ENCODE data around the gene MRGPRE.

MRGPRE gene

DNA sequence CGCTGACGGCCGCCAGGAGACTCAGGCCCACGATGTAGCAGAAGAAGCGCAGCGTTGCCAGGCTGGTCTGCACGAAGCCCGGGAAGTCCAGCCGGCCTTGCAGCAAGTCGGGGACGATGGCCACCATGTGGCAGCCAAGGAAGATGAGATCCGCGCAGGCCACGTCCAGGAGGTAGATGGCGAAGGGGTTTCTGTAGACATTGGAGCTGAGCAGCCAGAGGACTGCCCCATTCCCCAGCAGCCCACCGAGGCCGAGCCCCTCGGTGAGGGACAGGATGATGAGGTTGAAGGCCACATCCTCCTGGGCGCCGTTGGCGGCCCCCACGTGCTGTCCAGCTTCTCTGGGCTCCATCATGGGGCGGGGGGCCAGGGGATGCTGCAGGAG, 3.8 kb downstream of the MRGPRE start:
- CTCF ChIA-PET = no interaction called here
- TF ChIP-seq FOXM1 (IDR thresholded peaks at IDR 0.05; ENCODE audit: borderline replicate concordance) = no peak
- no peak for TF ChIP-seq L3MBTL2 (conservative IDR thresholded peaks at IDR 0.05)
- no peak for TF ChIP-seq FOXA1 (IDR thresholded peaks at IDR 0.05)
- TF ChIP-seq, protein P1, sequence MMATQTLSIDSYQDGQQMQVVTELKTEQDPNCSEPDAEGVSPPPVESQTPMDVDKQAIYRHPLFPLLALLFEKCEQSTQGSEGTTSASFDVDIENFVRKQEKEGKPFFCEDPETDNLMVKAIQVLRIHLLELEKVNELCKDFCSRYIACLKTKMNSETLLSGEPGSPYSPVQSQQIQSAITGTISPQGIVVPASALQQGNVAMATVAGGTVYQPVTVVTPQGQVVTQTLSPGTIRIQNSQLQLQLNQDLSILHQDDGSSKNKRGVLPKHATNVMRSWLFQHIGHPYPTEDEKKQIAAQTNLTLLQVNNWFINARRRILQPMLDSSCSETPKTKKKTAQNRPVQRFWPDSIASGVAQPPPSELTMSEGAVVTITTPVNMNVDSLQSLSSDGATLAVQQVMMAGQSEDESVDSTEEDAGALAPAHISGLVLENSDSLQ (IDR thresholded peaks at IDR 0.05) = no peak
- no peak for TF ChIP-seq BHLHE40 (IDR thresholded peaks at IDR 0.05; ENCODE audit: borderline replicate concordance)
- TF ChIP-seq NFRKB (IDR thresholded peaks at IDR 0.05) = no peak
- no peak for TF ChIP-seq FOXK2 (IDR thresholded peaks at IDR 0.05)
- TF ChIP-seq CTBP1 (IDR thresholded peaks at IDR 0.05; ENCODE audit: borderline replicate concordance) = no peak
- TF ChIP-seq ELF4 (IDR thresholded peaks at IDR 0.05) = no peak
- TF ChIP-seq TARDBP (IDR thresholded peaks at IDR 0.05) = no peak
- no peak for TF ChIP-seq SP1 (IDR thresholded peaks at IDR 0.05)
- DNase-seq (ENCODE audit: extremely low spot score) = no peak
- POLR2A ChIA-PET = no interaction called here

DNA sequence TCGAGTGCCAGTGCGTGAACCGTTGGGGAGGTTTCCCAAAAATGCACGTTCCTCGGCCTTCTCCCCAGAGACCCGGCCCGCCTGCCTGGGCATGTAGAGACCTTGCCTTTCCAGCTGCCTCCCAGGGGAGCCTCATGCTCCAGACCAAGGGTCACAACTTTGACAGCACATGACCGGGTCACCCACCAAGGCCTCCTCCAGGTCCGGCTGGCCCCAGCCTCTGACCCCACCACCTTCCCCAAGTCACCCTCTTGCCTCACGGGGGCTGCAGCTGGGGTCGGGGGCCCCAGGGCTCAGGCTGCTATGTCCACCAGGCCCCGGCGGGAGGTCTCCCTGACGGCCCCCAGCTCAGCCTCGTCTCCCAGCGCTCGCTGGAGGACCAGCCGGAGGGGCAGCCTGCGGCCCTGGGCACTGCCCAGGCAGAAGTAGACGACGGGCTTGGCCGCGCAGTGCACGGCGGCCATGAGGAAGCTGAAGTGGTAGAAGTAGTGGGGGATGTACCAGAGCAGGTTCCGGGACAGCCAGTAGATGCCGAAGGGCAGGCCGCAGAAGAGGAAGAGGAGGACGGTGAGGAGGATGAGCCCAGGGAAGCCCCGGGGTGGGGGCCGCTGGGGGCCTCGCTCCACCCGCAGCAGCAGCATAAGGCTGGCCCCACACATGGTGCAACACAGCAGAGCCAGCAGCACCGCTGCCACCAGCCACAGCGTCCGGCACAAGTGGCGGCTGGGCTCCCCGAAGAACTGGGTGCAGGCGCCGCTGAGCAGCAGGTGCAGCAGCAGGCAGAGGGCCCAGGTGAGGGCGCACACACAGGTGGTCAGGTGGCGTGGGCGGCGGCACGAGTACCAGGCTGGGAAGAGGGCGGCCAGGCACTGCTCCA, 4.4 kb downstream of the MRGPRE start:
- ChIA-PET CTCF (no interaction called here), POLR2A (no interaction called here)
- no peak for DNase-seq (ENCODE audit: extremely low spot score)
- no peak for TF ChIP-seq NFRKB (IDR thresholded peaks at IDR 0.05)
- no peak for TF ChIP-seq ARNT (IDR thresholded peaks at IDR 0.05)
- no peak for TF ChIP-seq CTBP1 (IDR thresholded peaks at IDR 0.05; ENCODE audit: borderline replicate concordance)
- no peak for TF ChIP-seq SUZ12 (IDR thresholded peaks at IDR 0.05)
- no peak for TF ChIP-seq L3MBTL2 (conservative IDR thresholded peaks at IDR 0.05)
- no peak for TF ChIP-seq LEF1 (IDR thresholded peaks at IDR 0.05; ENCODE audit: borderline replicate concordance)
- no peak for TF ChIP-seq FOXM1 (IDR thresholded peaks at IDR 0.05; ENCODE audit: borderline replicate concordance)
- no peak for TF ChIP-seq HDGF (IDR thresholded peaks at IDR 0.05; ENCODE audit: borderline replicate concordance)
- TF ChIP-seq ZNF384 (IDR thresholded peaks at IDR 0.05) = no peak
- no peak for TF ChIP-seq ELF4 (IDR thresholded peaks at IDR 0.05)

DNA sequence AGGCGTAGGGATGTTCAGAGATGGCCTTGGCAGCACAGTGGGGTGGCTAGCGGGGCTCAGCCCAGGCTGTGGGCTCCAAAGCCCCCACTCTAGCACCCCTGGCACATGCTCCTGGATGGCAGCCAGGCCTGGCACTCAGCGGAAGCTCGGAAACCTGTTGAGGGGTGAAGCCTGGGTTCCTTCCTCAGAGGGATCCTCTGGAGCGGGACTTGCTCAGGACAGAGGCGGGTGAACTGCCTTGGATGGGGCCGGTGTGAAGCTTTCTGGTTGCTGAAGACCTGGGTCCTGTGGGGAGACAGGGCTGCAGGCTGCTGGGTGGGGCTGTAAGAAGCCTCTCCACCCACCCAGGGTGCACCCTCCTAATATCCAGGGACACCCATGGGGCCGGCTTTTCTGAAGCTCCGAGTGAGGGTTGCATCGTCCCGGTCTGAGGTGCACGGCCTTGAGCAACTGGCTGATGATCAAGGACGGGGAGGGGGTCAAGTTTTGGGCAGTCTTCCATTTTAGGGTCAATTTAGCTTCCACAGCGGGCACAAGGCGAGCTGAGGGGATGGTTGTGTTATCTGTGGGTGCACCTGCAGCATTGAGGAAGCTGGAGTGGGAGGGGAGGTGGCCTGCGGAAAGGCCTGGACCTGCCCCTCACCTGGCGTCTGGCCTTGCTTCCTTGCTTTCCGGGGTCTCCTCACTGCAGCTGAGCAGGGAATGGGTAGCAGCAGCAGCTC, 5.2 kb downstream of the MRGPRE start:
- CTCF ChIA-PET = no interaction called here
- TF ChIP-seq FOXK2 (IDR thresholded peaks at IDR 0.05) (no peak), ARNT (IDR thresholded peaks at IDR 0.05) (no peak), FOXM1 (IDR thresholded peaks at IDR 0.05; ENCODE audit: borderline replicate concordance) (no peak), ELF4 (IDR thresholded peaks at IDR 0.05) (no peak), NFRKB (IDR thresholded peaks at IDR 0.05) (no peak), SUZ12 (IDR thresholded peaks at IDR 0.05) (no peak), LEF1 (IDR thresholded peaks at IDR 0.05; ENCODE audit: borderline replicate concordance) (no peak), ZNF384 (IDR thresholded peaks at IDR 0.05) (no peak), HDGF (IDR thresholded peaks at IDR 0.05; ENCODE audit: borderline replicate concordance) (no peak), TARDBP (IDR thresholded peaks at IDR 0.05) (no peak), BHLHE40 (IDR thresholded peaks at IDR 0.05; ENCODE audit: borderline replicate concordance) (no peak), CTBP1 (IDR thresholded peaks at IDR 0.05; ENCODE audit: borderline replicate concordance) (no peak)
- POLR2A ChIA-PET = no interaction called here
- DNase-seq (ENCODE audit: extremely low spot score) = no peak

DNA sequence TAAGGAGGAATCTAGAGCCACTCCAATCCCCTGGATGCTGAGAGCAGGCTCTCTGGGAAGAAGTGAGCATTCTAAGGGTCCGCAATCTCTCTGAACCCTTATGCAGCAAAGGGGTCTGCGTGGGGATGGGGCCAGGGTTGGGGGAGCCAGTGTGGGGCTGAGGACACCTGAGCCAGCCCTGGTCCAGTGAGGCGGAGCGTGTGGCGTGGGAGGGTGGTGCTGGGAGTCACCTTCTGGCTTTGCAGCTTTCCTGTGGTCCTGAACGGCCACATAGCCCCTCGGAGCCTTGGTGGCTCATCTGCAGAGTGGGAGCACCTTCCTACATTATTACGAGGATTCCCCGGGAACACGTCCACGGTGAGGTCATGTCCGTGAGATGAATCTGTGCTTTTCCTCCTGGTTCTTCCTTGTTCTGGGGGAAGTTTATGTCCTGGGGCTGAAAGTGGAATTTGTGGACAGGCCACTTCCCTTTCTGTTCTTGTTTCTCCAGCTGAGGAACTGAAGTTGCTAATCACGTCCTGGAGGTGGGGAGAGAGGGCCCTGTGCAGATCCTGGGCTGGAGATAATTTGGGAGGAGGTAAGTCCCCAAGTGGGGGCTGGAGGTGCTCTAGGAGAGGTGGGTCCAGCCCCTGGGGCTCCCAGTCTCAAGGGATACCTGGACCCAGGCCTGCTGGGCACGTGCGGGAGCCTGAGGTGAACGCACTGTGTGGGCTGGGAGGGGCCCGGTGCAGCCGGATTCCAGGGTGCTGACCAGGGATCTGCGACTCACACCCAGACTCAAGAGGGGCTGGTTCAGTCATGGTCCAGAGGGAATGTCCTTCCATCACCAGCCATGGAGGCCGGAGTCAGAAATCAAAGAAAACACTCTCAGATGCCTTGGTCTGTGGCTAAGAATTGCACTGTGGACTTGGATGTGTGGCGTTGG, 6.1 kb downstream of the MRGPRE start:
- POLR2A ChIA-PET = no interaction called here
- CTCF ChIA-PET = no interaction called here
- DNase-seq (ENCODE audit: extremely low spot score) = no peak

DNA sequence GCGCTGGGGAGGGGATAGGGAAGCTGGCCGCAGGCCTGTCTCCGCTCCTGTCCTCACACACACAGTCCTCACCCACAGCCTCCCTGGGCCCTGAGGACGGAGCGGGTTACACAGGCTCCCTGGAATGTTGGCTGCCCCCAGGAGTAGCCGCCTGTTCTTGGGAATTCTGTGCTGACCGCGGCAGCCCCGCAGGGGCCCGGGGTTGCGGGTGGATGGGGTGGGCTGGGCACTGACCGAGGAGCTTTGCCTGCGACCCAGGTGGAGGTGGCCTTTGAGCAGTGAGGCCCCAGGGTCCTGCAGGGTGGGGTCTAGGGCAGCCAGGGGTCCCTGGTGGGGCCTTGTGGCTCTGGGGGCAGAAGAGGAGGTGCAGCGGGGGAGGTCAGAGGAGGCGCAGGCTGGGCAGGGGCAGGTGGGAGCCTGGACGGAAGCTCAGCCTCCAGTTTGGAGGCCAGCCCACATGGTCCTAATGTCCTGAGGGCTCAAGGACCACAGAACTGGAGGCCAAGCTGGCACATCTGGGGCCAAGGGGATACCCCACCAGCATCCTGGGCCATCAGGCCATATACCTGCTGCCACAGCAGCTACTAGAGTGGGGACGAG, 7.0 kb downstream of the MRGPRE start:
- POLR2A ChIA-PET = no interaction called here
- DNase-seq (ENCODE audit: extremely low spot score) = no peak
- TF ChIP-seq SUZ12 (IDR thresholded peaks at IDR 0.05) (no peak), ARNT (IDR thresholded peaks at IDR 0.05) (no peak), NFRKB (IDR thresholded peaks at IDR 0.05) (no peak), SP1 (IDR thresholded peaks at IDR 0.05) (no peak), L3MBTL2 (conservative IDR thresholded peaks at IDR 0.05) (no peak), LEF1 (IDR thresholded peaks at IDR 0.05; ENCODE audit: borderline replicate concordance) (no peak), TARDBP (IDR thresholded peaks at IDR 0.05) (no peak), CTBP1 (IDR thresholded peaks at IDR 0.05; ENCODE audit: borderline replicate concordance) (no peak), BHLHE40 (IDR thresholded peaks at IDR 0.05; ENCODE audit: borderline replicate concordance) (no peak), FOXK2 (IDR thresholded peaks at IDR 0.05) (no peak), FOXA1 (IDR thresholded peaks at IDR 0.05) (no peak), ZNF384 (IDR thresholded peaks at IDR 0.05) (no peak), ELF4 (IDR thresholded peaks at IDR 0.05) (no peak), FOXM1 (IDR thresholded peaks at IDR 0.05; ENCODE audit: borderline replicate concordance) (no peak), HDGF (IDR thresholded peaks at IDR 0.05; ENCODE audit: borderline replicate concordance) (no peak)
- TF ChIP-seq, protein P1 (IDR thresholded peaks at IDR 0.05) = no peak
- CTCF ChIA-PET = no interaction called here

More for the DNA sequence above, 6.1 kb downstream of the MRGPRE start:
- no peak for TF ChIP-seq CTBP1 (IDR thresholded peaks at IDR 0.05; ENCODE audit: borderline replicate concordance)
- no peak for TF ChIP-seq LEF1 (IDR thresholded peaks at IDR 0.05; ENCODE audit: borderline replicate concordance)
- no peak for TF ChIP-seq SP1 (IDR thresholded peaks at IDR 0.05)
- TF ChIP-seq ARNT (IDR thresholded peaks at IDR 0.05) = no peak
- no peak for TF ChIP-seq FOXM1 (IDR thresholded peaks at IDR 0.05; ENCODE audit: borderline replicate concordance)
- TF ChIP-seq FOXK2 (IDR thresholded peaks at IDR 0.05) = no peak
- no peak for TF ChIP-seq ZNF384 (IDR thresholded peaks at IDR 0.05)
- TF ChIP-seq BHLHE40 (IDR thresholded peaks at IDR 0.05; ENCODE audit: borderline replicate concordance) = no peak

All from HEK293T (cell line).